Measurements from ENCODE around the gene TMA7. TPM values are rescaled to one million over a fixed set of nuclear protein-coding genes. Genes with fewer than 3 reads are reported as not detected.

Gene TMA7
- total and polyA plus RNA-seq, 4 donors: 75.2 to 241 (median 113) TPM

DNA sequence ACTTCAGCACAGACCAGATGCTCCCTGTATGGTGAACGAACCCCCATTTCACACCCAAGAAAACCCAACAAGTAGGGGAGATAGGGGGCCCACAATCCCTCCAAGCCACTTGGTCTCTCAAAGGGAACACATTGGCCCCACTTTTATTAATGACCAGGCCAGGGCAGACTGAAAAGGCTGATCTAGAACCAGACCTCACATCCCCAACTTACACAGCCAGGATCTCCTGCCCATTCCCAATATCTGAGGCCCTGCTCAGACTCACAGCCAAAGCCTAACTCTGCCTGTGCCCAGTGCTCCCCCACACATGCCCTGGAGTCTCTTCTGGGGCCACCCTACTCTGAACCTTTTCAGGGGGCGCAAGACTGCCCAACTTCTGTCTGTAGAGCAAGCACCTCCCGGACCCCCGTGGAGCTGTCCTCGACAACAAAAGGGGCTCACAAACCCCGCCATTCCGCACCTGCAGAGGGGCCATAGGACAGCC is 11.9 kb upstream of the TMA7 start:
- Histone ChIP-seq H3K27ac (ENCODE audit: low read depth in 1 of 2, low read length in 2 of 2) (peak overlapping the region; percentile 89 to 91), H3K27me3 (ENCODE audit: control insufficient read depth in 4 of 4, insufficient read depth in 4 of 4, low read length in 3 of 4) (no peaks in the 10 kb centered on the region), H3K9ac (ENCODE audit: low read depth in 1 of 2, low read length in 2 of 2) (peak overlapping the region; percentile 67 to 72), H3K9me3 (ENCODE audit: control insufficient read depth in 4 of 4, low read length in 3 of 4) (no peaks in the 10 kb centered on the region), H3K4me1 (ENCODE audit: control insufficient read depth in 4 of 4, insufficient read depth in 4 of 4, low read length in 3 of 4) (peaks cover 36 to 74% (median 61%) of the 10 kb centered on the region in 4 donors), H3K36me3 (ENCODE audit: control insufficient read depth in 4 of 4, insufficient read depth in 3 of 4, low read depth in 1 of 4, low read length in 3 of 4) (no peaks in the 10 kb centered on the region), H3K4me3 (ENCODE audit: low read depth in 1 of 3, low read length in 3 of 3) (peak overlapping the region; percentile 52 to 80 (median 58))
- 25% methylated on average over 7 of the region's 7 CpGs for WGBS
- no peak for TF ChIP-seq ZBTB33 (IDR thresholded peaks at IDR 0.05)
- no peak for TF ChIP-seq HNF4A (conservative IDR thresholded peaks at IDR 0.05)
- no peak for TF ChIP-seq TAF1 (conservative IDR thresholded peaks at IDR 0.05)
- TF ChIP-seq, protein P1, sequence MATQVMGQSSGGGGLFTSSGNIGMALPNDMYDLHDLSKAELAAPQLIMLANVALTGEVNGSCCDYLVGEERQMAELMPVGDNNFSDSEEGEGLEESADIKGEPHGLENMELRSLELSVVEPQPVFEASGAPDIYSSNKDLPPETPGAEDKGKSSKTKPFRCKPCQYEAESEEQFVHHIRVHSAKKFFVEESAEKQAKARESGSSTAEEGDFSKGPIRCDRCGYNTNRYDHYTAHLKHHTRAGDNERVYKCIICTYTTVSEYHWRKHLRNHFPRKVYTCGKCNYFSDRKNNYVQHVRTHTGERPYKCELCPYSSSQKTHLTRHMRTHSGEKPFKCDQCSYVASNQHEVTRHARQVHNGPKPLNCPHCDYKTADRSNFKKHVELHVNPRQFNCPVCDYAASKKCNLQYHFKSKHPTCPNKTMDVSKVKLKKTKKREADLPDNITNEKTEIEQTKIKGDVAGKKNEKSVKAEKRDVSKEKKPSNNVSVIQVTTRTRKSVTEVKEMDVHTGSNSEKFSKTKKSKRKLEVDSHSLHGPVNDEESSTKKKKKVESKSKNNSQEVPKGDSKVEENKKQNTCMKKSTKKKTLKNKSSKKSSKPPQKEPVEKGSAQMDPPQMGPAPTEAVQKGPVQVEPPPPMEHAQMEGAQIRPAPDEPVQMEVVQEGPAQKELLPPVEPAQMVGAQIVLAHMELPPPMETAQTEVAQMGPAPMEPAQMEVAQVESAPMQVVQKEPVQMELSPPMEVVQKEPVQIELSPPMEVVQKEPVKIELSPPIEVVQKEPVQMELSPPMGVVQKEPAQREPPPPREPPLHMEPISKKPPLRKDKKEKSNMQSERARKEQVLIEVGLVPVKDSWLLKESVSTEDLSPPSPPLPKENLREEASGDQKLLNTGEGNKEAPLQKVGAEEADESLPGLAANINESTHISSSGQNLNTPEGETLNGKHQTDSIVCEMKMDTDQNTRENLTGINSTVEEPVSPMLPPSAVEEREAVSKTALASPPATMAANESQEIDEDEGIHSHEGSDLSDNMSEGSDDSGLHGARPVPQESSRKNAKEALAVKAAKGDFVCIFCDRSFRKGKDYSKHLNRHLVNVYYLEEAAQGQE (IDR thresholded peaks at IDR 0.05): no peak
- no peak for TF ChIP-seq GABPA (IDR thresholded peaks at IDR 0.05 in 1 of 2, conservative IDR thresholded peaks at IDR 0.05 in 1 of 2)
- no peak for TF ChIP-seq RXRA (IDR thresholded peaks at IDR 0.05)
- TF ChIP-seq FOXA1 (IDR thresholded peaks at IDR 0.05): no peak
- TF ChIP-seq JUND (IDR thresholded peaks at IDR 0.05): no peak
- TF ChIP-seq SP1 (IDR thresholded peaks at IDR 0.05): no peak
- TF ChIP-seq FOXA2 (IDR thresholded peaks at IDR 0.05): no peak
- TF ChIP-seq NR2F2 (IDR thresholded peaks at IDR 0.05): no peak
- TF ChIP-seq MAX (IDR thresholded peaks at IDR 0.05): no peak
- TF ChIP-seq RAD21 (IDR thresholded peaks at IDR 0.05): no peak
- TF ChIP-seq ATF3 (IDR thresholded peaks at IDR 0.05): no peak
- DNase-seq (ENCODE audit: low spot score): no peak

- Histone ChIP-seq H3K4me1 (ENCODE audit: control insufficient read depth in 4 of 4, insufficient read depth in 4 of 4, low read length in 3 of 4) (peaks cover 34 to 70% (median 55%) of the 10 kb centered on the region in 4 donors), H3K27ac (ENCODE audit: low read depth in 1 of 2, low read length in 2 of 2) (peak overlapping the region; percentile 89 to 91), H3K9ac (ENCODE audit: low read depth in 1 of 2, low read length in 2 of 2) (peak overlapping the region; percentile 19 to 72), H3K4me3 (ENCODE audit: low read depth in 1 of 3, low read length in 3 of 3) (peak overlapping the region; percentile 52 to 81 (median 80)), H3K36me3 (ENCODE audit: control insufficient read depth in 4 of 4, insufficient read depth in 3 of 4, low read depth in 1 of 4, low read length in 3 of 4) (peaks cover 0 to 6% (median 0%) of the 10 kb centered on the region in 4 donors), H3K9me3 (ENCODE audit: control insufficient read depth in 4 of 4, low read length in 3 of 4) (no peaks in the 10 kb centered on the region), H3K27me3 (ENCODE audit: control insufficient read depth in 4 of 4, insufficient read depth in 4 of 4, low read length in 3 of 4) (no peaks in the 10 kb centered on the region)
- peak; percentile 65 for DNase-seq (ENCODE audit: low spot score)
- WGBS: 2% methylated on average over 60 of the region's 60 CpGs
- no peak for TF ChIP-seq MAX (IDR thresholded peaks at IDR 0.05)
- TF ChIP-seq EGR1 (IDR thresholded peaks at IDR 0.05; ENCODE audit: low read depth in 2 of 2): no peak
- TF ChIP-seq ATF3 (IDR thresholded peaks at IDR 0.05): no peak
- TF ChIP-seq RXRA (IDR thresholded peaks at IDR 0.05): peak; percentile 70 to 75
- peak; percentile 82 for TF ChIP-seq YY1 (IDR thresholded peaks at IDR 0.05)
- no peak for TF ChIP-seq TAF1 (conservative IDR thresholded peaks at IDR 0.05)
- peak in 1 of 2 donors; percentile 8 for TF ChIP-seq JUND (IDR thresholded peaks at IDR 0.05)
- TF ChIP-seq ZBTB33 (IDR thresholded peaks at IDR 0.05): no peak
- TF ChIP-seq RAD21 (IDR thresholded peaks at IDR 0.05): no peak
- no peak for TF ChIP-seq FOXA1 (IDR thresholded peaks at IDR 0.05)
- no peak for TF ChIP-seq NR2F2 (IDR thresholded peaks at IDR 0.05)
- TF ChIP-seq, protein P2, sequence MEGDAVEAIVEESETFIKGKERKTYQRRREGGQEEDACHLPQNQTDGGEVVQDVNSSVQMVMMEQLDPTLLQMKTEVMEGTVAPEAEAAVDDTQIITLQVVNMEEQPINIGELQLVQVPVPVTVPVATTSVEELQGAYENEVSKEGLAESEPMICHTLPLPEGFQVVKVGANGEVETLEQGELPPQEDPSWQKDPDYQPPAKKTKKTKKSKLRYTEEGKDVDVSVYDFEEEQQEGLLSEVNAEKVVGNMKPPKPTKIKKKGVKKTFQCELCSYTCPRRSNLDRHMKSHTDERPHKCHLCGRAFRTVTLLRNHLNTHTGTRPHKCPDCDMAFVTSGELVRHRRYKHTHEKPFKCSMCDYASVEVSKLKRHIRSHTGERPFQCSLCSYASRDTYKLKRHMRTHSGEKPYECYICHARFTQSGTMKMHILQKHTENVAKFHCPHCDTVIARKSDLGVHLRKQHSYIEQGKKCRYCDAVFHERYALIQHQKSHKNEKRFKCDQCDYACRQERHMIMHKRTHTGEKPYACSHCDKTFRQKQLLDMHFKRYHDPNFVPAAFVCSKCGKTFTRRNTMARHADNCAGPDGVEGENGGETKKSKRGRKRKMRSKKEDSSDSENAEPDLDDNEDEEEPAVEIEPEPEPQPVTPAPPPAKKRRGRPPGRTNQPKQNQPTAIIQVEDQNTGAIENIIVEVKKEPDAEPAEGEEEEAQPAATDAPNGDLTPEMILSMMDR (IDR thresholded peaks at IDR 0.05; ENCODE audit: low read depth, low read length, missing input control): no peak
Measured at GRCh38 chr3:48428572-48429316, 11.3 kb upstream of the TMA7 start.

All from liver (tissue), 9 donors.